K562 (cell line): Measurements from ENCODE around the gene DGCR8. TPM values are rescaled to one million over a fixed set of nuclear protein-coding genes. Genes with fewer than 3 reads are reported as not detected.

ENCODE experiments used
- CUX1 ChIP-seq: fragments of 200-800 bp; sonication (Bioruptor generic); IDR thresholded peaks from 2 replicates; pipeline ENCODE4 v1.6.1; 2016; ENCODE audit warnings: missing genetic modification characterization, missing compliant biosample characterization
- ELF2 ChIP-seq: fragments of 250-450 bp; sonication (Bioruptor Pico); IDR thresholded peaks from 2 replicates; pipeline ENCODE4 v1.5.0; 2021; ENCODE audit warnings: mild to moderate bottlenecking
- FOXA1 ChIP-seq: fragments of 450-650 bp; IDR thresholded peaks from 2 replicates; pipeline ENCODE4 v1.6.1; 2016; ENCODE audit warnings: mild to moderate bottlenecking, borderline replicate concordance
- HEY1 ChIP-seq: fragments of 250-450 bp; sonication (Bioruptor Pico); IDR thresholded peaks from 2 replicates; pipeline ENCODE4 v1.5.0; 2020; ENCODE audit warnings: mild to moderate bottlenecking, moderate library complexity, borderline replicate concordance
- KLF13 ChIP-seq: fragments of 450-650 bp; IDR thresholded peaks from 2 replicates; pipeline ENCODE4 v1.6.1; 2016; ENCODE audit warnings: missing genetic modification characterization, low read depth, mild to moderate bottlenecking, missing compliant biosample characterization, moderate library complexity, borderline replicate concordance
- MECOM ChIP-seq: fragments of 250-450 bp; sonication (Bioruptor Pico); IDR thresholded peaks from 2 replicates; pipeline ENCODE4 v1.8.0; 2022; ENCODE audit warnings: inconsistent platforms
- PURB ChIP-seq: sonication (generic); formaldehyde crosslinking; IDR thresholded peaks from 2 replicates; pipeline ENCODE4 v1.9.0; 2021; ENCODE audit warnings: low read depth, mild to moderate bottlenecking, missing genetic modification reagents
- RBM34 ChIP-seq: fragments of 200-400 bp; formaldehyde crosslinking; IDR thresholded peaks from 2 replicates; pipeline ENCODE4 v1.6.1; 2018; ENCODE audit warnings: low read length, borderline replicate concordance; ENCODE audit not compliant: insufficient read depth
- SMAD4 ChIP-seq: fragments of 250-450 bp; sonication (Bioruptor Pico); conservative IDR thresholded peaks from 2 replicates; pipeline ENCODE4 v1.8.0; 2021; ENCODE audit warnings: inconsistent platforms, mild to moderate bottlenecking, moderate library complexity
- TGIF2 ChIP-seq: sonication (generic); formaldehyde crosslinking; IDR thresholded peaks from 2 replicates; pipeline ENCODE4 v1.8.1; 2022; ENCODE audit warnings: mild to moderate bottlenecking, missing genetic modification reagents, moderate library complexity
- ZBTB11 ChIP-seq, 3 experiments: fragments of 200-800 bp in 1 of 3; fragments of 250-450 bp in 1 of 3; fragments of 450-650 bp in 1 of 3; sonication (Bioruptor Pico) in 1 of 3; sonication (Bioruptor generic) in 1 of 3; formaldehyde crosslinking in 1 of 3; IDR thresholded peaks; 2 replicates each; pipeline versions ENCODE4 v1.6.1 to v1.8.0; 2016 to 2022; ENCODE audit warnings: mild to moderate bottlenecking in 2 of 3, missing genetic modification characterization in 2 of 3, missing compliant biosample characterization in 1 of 3, moderate library complexity in 1 of 3
- ZNF239 ChIP-seq: fragments of 250-450 bp; sonication (Bioruptor Pico); IDR thresholded peaks from 2 replicates; pipeline ENCODE4 v1.4.0; 2020; ENCODE audit warnings: mild to moderate bottlenecking
- ZNF3 ChIP-seq: fragments of 250-450 bp; sonication (Bioruptor Pico); IDR thresholded peaks from 2 replicates; pipeline ENCODE4 v1.5.0; 2021; ENCODE audit warnings: mild to moderate bottlenecking, moderate library complexity
- ZNF41 ChIP-seq: fragments of 250-450 bp; sonication (Bioruptor Pico); conservative IDR thresholded peaks from 2 replicates; pipeline ENCODE4 v1.4.0; 2020; ENCODE audit warnings: mild to moderate bottlenecking
- ZNF431 ChIP-seq: sonication (generic); formaldehyde crosslinking; IDR thresholded peaks from 2 replicates; pipeline ENCODE4 v1.8.0; 2022; ENCODE audit warnings: mild to moderate bottlenecking, missing genetic modification reagents
- polyA plus RNA-seq, 8 experiments: library from polyadenylated mRNA; depleted of rRNA in 4 of 8; stranded (reverse) in 5 of 8; unstranded in 3 of 8; fragments of >200 nt; fragmentation: Nextera tagmentation in 2 of 8; fragmentation: Illumina TruSeq in 1 of 8; extraction: Ambion mirVana in 2 of 8; extraction: Trizol in 1 of 8; gene quantifications; 2 replicates each; pipeline versions ENCODE4 v1.2.1 to v1.2.3, GENCODE V29; 2011 to 2014; ENCODE audit warnings: inconsistent platforms in 1 of 8, missing spikeins in 1 of 8
- total RNA-seq, 7 experiments: library from RNA; depleted of rRNA in 6 of 7; stranded (reverse); fragments of >200 nt in 6 of 7; fragmentation: Illumina TruSeq in 2 of 7; extraction: Trizol in 2 of 7; gene quantifications; 2 replicates each; pipeline versions ENCODE4 v1.2.1 to v1.2.3, GENCODE V29; 2011 to 2021; ENCODE audit warnings: low replicate concordance in 1 of 7
- TF ChIP-seq, protein P1 (sequence below), 2 experiments: fragments of 450-650 bp; conservative IDR thresholded peaks; 2 replicates each; pipeline ENCODE4 v1.6.1; 2017; ENCODE audit warnings: mild to moderate bottlenecking in 2 of 2, moderate library complexity in 2 of 2

DGCR8 gene
- total and polyA plus RNA-seq, 9 of the 15 experiments (the other 6 are each of a cell fraction or from before 2014, with no cell fraction given): 5.9 to 144 (median 80.1) TPM

DNA sequence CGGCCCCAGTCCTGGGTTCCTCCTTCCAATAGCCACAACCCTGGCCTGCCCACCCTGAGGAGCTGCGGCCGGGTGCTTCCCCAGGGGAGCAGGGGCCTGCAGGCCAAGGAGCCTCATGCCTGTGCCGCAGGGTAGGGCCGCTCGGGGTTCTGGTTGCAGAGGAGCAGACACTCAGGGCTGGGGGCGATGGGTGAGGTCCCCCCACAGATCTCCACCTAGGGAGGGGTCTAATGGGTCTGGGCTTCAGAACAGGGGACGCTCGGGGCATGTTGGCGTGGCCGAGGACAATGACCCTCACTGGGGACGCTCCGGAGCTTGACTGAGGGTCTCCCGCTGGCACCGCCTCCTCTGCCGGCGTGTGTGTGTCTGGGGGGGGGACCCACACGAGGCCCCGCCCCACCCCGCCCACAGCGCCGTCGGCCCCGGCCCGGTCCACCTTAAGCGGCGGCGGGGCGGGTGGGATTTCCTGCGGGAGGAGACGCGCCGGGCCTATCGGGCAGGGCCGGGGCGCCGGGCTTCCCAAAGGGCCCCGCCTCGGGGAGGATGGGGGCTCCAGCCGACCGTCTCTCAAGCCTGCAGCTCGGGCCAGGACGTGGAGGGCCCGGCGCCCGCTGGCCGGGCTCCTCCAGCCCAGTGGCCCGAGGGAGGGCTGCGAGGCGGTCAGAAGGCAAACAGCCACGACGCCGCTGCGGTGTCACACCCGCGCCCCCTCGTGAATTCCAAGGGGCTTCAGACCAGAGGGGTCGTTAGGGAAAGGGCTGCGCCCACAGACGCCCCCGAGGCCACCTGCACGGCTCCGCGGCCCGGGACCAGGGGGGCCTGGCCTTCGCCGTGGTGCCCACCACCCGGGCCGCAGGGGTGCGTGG lies 50.9 kb downstream of the DGCR8 start (continued):
- TF ChIP-seq CUX1 (CRISPR knock-in tag) (no peak), FOXA1 (no peak), ZBTB11 (CRISPR knock-in tag; IDR thresholded peaks at IDR 0.05) (peak in 1 of 3 experiments; percentile 55; a peak in 2 of 6 replicates), SMAD4 (CRISPR knock-in tag) (peak; percentile 59), MECOM (CRISPR knock-in tag) (no peak), ZNF41 (0 out of 2 replicates have a peak, but pooled peaks have one; percentile 35), TGIF2 (no peak), ELF2 (CRISPR knock-in tag) (0 out of 2 replicates have a peak, but pooled peaks have one; percentile 66), ZNF431 (CRISPR knock-in tag) (no peak), ZNF3 (CRISPR knock-in tag) (no peak), ZNF239 (CRISPR knock-in tag) (peak; percentile 46; the same call in 1 of the 2 replicates), KLF13 (peak; percentile 40; the same call in 1 of the 2 replicates), PURB (CRISPR knock-in tag) (no peak), HEY1 (CRISPR knock-in tag) (no peak), RBM34 (no peak)
- TF ChIP-seq, protein P1, sequence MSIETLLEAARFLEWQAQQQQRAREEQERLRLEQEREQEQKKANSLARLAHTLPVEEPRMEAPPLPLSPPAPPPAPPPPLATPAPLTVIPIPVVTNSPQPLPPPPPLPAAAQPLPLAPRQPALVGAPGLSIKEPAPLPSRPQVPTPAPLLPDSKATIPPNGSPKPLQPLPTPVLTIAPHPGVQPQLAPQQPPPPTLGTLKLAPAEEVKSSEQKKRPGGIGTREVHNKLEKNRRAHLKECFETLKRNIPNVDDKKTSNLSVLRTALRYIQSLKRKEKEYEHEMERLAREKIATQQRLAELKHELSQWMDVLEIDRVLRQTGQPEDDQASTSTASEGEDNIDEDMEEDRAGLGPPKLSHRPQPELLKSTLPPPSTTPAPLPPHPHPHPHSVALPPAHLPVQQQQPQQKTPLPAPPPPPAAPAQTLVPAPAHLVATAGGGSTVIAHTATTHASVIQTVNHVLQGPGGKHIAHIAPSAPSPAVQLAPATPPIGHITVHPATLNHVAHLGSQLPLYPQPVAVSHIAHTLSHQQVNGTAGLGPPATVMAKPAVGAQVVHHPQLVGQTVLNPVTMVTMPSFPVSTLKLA (conservative IDR thresholded peaks at IDR 0.05): peak in 1 of 2 experiments; percentile 75; a peak in 2 of 4 replicates
